IMR-90 (cell line): Measurements from ENCODE around the gene FES. TPM values are rescaled to one million over a fixed set of nuclear protein-coding genes. Genes with fewer than 3 reads are reported as not detected.

Source experiments
- ATAC-seq: fragments of 200-7000 bp; cut with Tn5 transposase; 2 replicates; pipeline ENCODE4 v1.9.1; 2020; ENCODE audit warnings: low read depth, mild to moderate bottlenecking, moderate library complexity
- BruUV-seq: library from RNA; stranded (reverse); fragments of 400-500 nt; replicated peaks from 2 replicates; lab custom pipeline; 2021; lab: Mats Ljungman, UMichigan
- CTCF ChIA-PET: fragments of 300-600 bp; formaldehyde crosslinking; extraction: SDS; loops from one replicate; lab custom pipeline; 2021; ENCODE audit warnings: antibody characterized with exemption; lab: Yijun Ruan, JAX
- POLR2A ChIA-PET: fragments of 300-600 bp; sonication (Branson Sonifier 250); formaldehyde crosslinking; loops from one replicate; lab custom pipeline; 2022; ENCODE audit warnings: antibody characterized with exemption; ENCODE audit not compliant: unreplicated experiment; lab: Charles Lee
- DNase-seq: peaks from one replicate; pipeline ENCODE4 v3.0.0; 2013
- H2AFZ ChIP-seq: replicated peaks from 2 replicates; pipeline ENCODE3; 2013; ENCODE audit warnings: low read length, mild to moderate bottlenecking; ENCODE audit not compliant: poor library complexity
- H2AK5ac ChIP-seq: 2 replicates; pipeline ENCODE4 v1.6.1; 2013; ENCODE audit warnings: low read depth, low read length, inconsistent platforms
- H2AK9ac ChIP-seq: replicated peaks from 2 replicates; pipeline ENCODE3; 2013; ENCODE audit warnings: mild to moderate bottlenecking, low read depth, low read length, moderate library complexity; ENCODE audit not compliant: poor library complexity
- H2BK120ac ChIP-seq: 2 replicates; pipeline ENCODE4 v1.6.1; 2013; ENCODE audit warnings: low read depth, low read length, inconsistent platforms
- H2BK15ac ChIP-seq: 3 replicates; pipeline ENCODE4 v1.6.1; 2013; ENCODE audit warnings: low read depth, low read length, inconsistent platforms
- H2BK20ac ChIP-seq: 2 replicates; pipeline ENCODE4 v1.6.1; 2013; ENCODE audit warnings: low read depth, mild to moderate bottlenecking, inconsistent platforms, low read length, moderate library complexity
- H2BK5ac ChIP-seq: 2 replicates; pipeline ENCODE4 v1.6.1; 2013; ENCODE audit warnings: mild to moderate bottlenecking, low read depth, low read length, inconsistent platforms; ENCODE audit not compliant: poor library complexity, severe bottlenecking
- H3K14ac ChIP-seq: replicated peaks from 2 replicates; pipeline ENCODE4 v1.6.1; 2013; ENCODE audit warnings: low read depth, low read length, inconsistent platforms
- H3K18ac ChIP-seq: 2 replicates; pipeline ENCODE4 v1.6.1; 2013; ENCODE audit warnings: low read depth, low read length, control low read depth
- H3K23ac ChIP-seq: 2 replicates; pipeline ENCODE4 v1.6.1; 2013; ENCODE audit warnings: low read depth, low read length, inconsistent platforms
- H3K27ac ChIP-seq: 2 replicates; pipeline ENCODE4 v1.5.1; 2013; ENCODE audit warnings: mild to moderate bottlenecking, control low read depth, low read length; ENCODE audit not compliant: insufficient read depth
- H3K27me3 ChIP-seq: 2 replicates; pipeline ENCODE4 v1.6.1; 2013; ENCODE audit warnings: low read length; ENCODE audit not compliant: control insufficient read depth, insufficient read depth
- H3K36me3 ChIP-seq: 2 replicates; pipeline ENCODE4 v1.6.1; 2013; ENCODE audit warnings: low read length, mixed read lengths; ENCODE audit not compliant: control insufficient read depth, insufficient read depth
- H3K4ac ChIP-seq: 2 replicates; pipeline ENCODE4 v1.6.1; 2013; ENCODE audit warnings: low read depth, low read length, inconsistent platforms
- H3K4me1 ChIP-seq: 2 replicates; pipeline ENCODE4 v1.6.1; 2013; ENCODE audit warnings: low read length, mixed read lengths; ENCODE audit not compliant: control insufficient read depth, insufficient read depth
- H3K4me2 ChIP-seq: 2 replicates; pipeline ENCODE4 v1.6.1; 2013; ENCODE audit warnings: low read depth, mild to moderate bottlenecking, control low read depth, low read length, moderate library complexity
- H3K4me3 ChIP-seq: 2 replicates; pipeline ENCODE4 v1.5.1; 2013; ENCODE audit warnings: low read depth, mild to moderate bottlenecking, control low read depth, low read length, moderate library complexity; ENCODE audit not compliant: insufficient read depth
- H3K56ac ChIP-seq: 2 replicates; pipeline ENCODE4 v1.6.1; 2013; ENCODE audit warnings: low read length, inconsistent platforms; ENCODE audit not compliant: insufficient read depth; ENCODE audit errors: extremely low read depth
- H3K79me1 ChIP-seq, 2 experiments: 2 replicates each; pipeline ENCODE4 v1.6.1; 2013; ENCODE audit warnings: low read length in 2 of 2, inconsistent platforms in 1 of 2, low read depth in 1 of 2
- H3K9ac ChIP-seq: 2 replicates; pipeline ENCODE4 v1.6.1; 2013; ENCODE audit warnings: low read depth, low read length, control low read depth
- H3K9me1 ChIP-seq: 2 replicates; pipeline ENCODE4 v1.6.1; 2013; ENCODE audit warnings: low read length, inconsistent platforms; ENCODE audit not compliant: insufficient read depth
- H3K9me3 ChIP-seq: 2 replicates; pipeline ENCODE4 v1.6.1; 2013; ENCODE audit warnings: low read length; ENCODE audit not compliant: control insufficient read depth, insufficient read depth
- H4K20me1 ChIP-seq: 2 replicates; pipeline ENCODE4 v1.6.1; 2013; ENCODE audit warnings: low read length, inconsistent platforms; ENCODE audit not compliant: insufficient read depth
- H4K5ac ChIP-seq: 2 replicates; pipeline ENCODE4 v1.6.1; 2013; ENCODE audit warnings: mild to moderate bottlenecking, low read depth, low read length, control low read depth
- H4K8ac ChIP-seq, 2 experiments: 2 replicates each; pipeline ENCODE4 v1.6.1; 2013; ENCODE audit warnings: low read depth in 2 of 2, low read length in 2 of 2, control low read depth in 1 of 2, inconsistent platforms in 1 of 2
- H4K91ac ChIP-seq: 2 replicates; pipeline ENCODE4 v1.6.1; 2013; ENCODE audit warnings: low read depth, low read length, inconsistent platforms; ENCODE audit not compliant: insufficient read depth
- BHLHE40 ChIP-seq: fragments of 150-350 bp; IDR thresholded peaks from 2 replicates; pipeline ENCODE4 v1.6.1; 2016; ENCODE audit warnings: mild to moderate bottlenecking, low read depth, low read length
- CTCF ChIP-seq: conservative IDR thresholded peaks from 2 replicates; pipeline ENCODE4 v1.5.1; 2012; ENCODE audit warnings: mild to moderate bottlenecking, low read depth, low read length, improper control_type of control experiment
- FOS ChIP-seq: fragments of 150-350 bp; IDR thresholded peaks from 2 replicates; pipeline ENCODE4 v1.6.1; 2016; ENCODE audit warnings: low read depth, low read length
- MAFK ChIP-seq: IDR thresholded peaks from 2 replicates; pipeline ENCODE4 v1.6.1; 2012; ENCODE audit warnings: low read depth, low read length, improper control_type of control experiment
- MAZ ChIP-seq: IDR thresholded peaks from 2 replicates; pipeline ENCODE4 v1.6.1; 2012; ENCODE audit warnings: low read depth, mild to moderate bottlenecking, low read length, improper control_type of control experiment, moderate library complexity, borderline replicate concordance
- MXI1 ChIP-seq: IDR thresholded peaks from 2 replicates; pipeline ENCODE4 v1.6.1; 2012; ENCODE audit warnings: low read depth, mild to moderate bottlenecking, low read length, moderate library complexity, borderline replicate concordance
- NFE2L2 ChIP-seq: fragments of 150-350 bp; IDR thresholded peaks from 2 replicates; pipeline ENCODE4 v1.6.1; 2016; ENCODE audit warnings: low read depth, mild to moderate bottlenecking, low read length
- POLR2A ChIP-seq: IDR thresholded peaks from 2 replicates; pipeline ENCODE4 v1.6.1; 2012; ENCODE audit warnings: mild to moderate bottlenecking, low read depth, low read length
- RCOR1 ChIP-seq: IDR thresholded peaks from 2 replicates; pipeline ENCODE4 v1.6.1; 2012; ENCODE audit warnings: mild to moderate bottlenecking, low read length, improper control_type of control experiment; ENCODE audit not compliant: insufficient replicate concordance
- USF2 ChIP-seq: fragments of 150-350 bp; IDR thresholded peaks from 2 replicates; pipeline ENCODE4 v1.6.1; 2017; ENCODE audit warnings: mild to moderate bottlenecking, antibody characterized with exemption, low read length, low read depth
- WGBS, 2 experiments: methylation state at CpG; one replicate each; pipeline versions ENCODE4 v1.1.5 to v1.1.7; 2013; ENCODE audit warnings: missing lambda C conversion rate in 2 of 2; ENCODE audit not compliant: insufficient read length in 1 of 2; ENCODE audit errors: extremely low coverage in 2 of 2; 5-methylcytosine and 5-hydroxymethylcytosine counted together
- dilution Hi-C: fragments of 300-500 bp; cut with HindIII; formaldehyde crosslinking; loops from one replicate; pipeline ENCODE4 v1.14.3; 2018; ENCODE audit warnings: low sequenced_read_pairs; ENCODE audit not compliant: unreplicated experiment
- in situ Hi-C: fragments of 300-500 bp; cut with MboI; formaldehyde crosslinking; loops from 3 replicates; pipeline ENCODE4 v1.14.3; 2019; ENCODE audit warnings: low sequenced_read_pairs, inconsistent platforms, mixed read lengths
- intact Hi-C: fragments of 100-400 bp; cut with micrococcal nuclease; formaldehyde crosslinking; loops from 2 replicates; pipeline ENCODE4 v1.10.0; 2022
- polyA plus RNA-seq, 3 experiments: library from polyadenylated mRNA; depleted of rRNA; stranded (reverse); fragments of >200 nt; gene quantifications; 2 replicates each; pipeline ENCODE4 v1.2.3, GENCODE V29; 2012; ENCODE audit warnings: low replicate concordance in 1 of 3
- total RNA-seq: library from RNA; depleted of rRNA; stranded (reverse); fragments of >200 nt; gene quantifications from 2 replicates; pipeline ENCODE4 v1.2.3, GENCODE V29; 2012

FES gene
- total and polyA plus RNA-seq, 2 of the 4 experiments (the other 2 are of a cell fraction): 10.5 to 11.7 TPM

- Histone ChIP-seq H3K56ac (no peak overlapping the region), H3K23ac (no peak overlapping the region), H2AFZ (no peak overlapping the region), H4K20me1 (peaks cover 6% of the 10 kb centered on the region; the same call in 1 of the 2 replicates), H3K4me1 (peaks cover 5% of the 10 kb centered on the region; the same call in 1 of the 2 replicates), H3K9me1 (peaks cover 13% of the 10 kb centered on the region; the same call in 1 of the 2 replicates), H3K79me1 (peaks cover 29 to 42% of the 10 kb centered on the region in 2 experiments), H3K18ac (no peak overlapping the region), H2BK20ac (no peak overlapping the region), H2AK5ac (no peak overlapping the region), H3K27me3 (no peaks in the 10 kb centered on the region), H3K14ac (no peak overlapping the region), H3K9me3 (no peaks in the 10 kb centered on the region), H2BK5ac (no peak overlapping the region), H2BK15ac (no peak overlapping the region), H3K4me3 (no peak overlapping the region), H4K91ac (no peak overlapping the region), H3K4me2 (no peak overlapping the region), H3K9ac (no peak overlapping the region), H3K27ac (no peak overlapping the region), H3K4ac (no peak overlapping the region), H4K5ac (no peak overlapping the region), H4K8ac (no peak overlapping the region), H2AK9ac (no peak overlapping the region), H3K36me3 (peaks cover 52% of the 10 kb centered on the region), H2BK120ac (no peak overlapping the region)
- POLR2A ChIA-PET: no interaction called here
- CTCF ChIA-PET: no interaction called here
- dilution Hi-C loops (no loop called here), intact Hi-C loops (no loop called here), in situ Hi-C loops (no loop called here)
- ATAC-seq (no peak), DNase-seq (no peak)
- WGBS, 2 experiments: no CpG with 5 or more reads among the region's 7 CpGs
- TF ChIP-seq POLR2A (no peak), RCOR1 (no peak), NFE2L2 (no peak), FOS (no peak), CTCF (no peak), MAZ (no peak), MAFK (no peak), BHLHE40 (no peak), MXI1 (no peak), USF2 (no peak)
- BruUV-seq: no TSS peak
Measured at GRCh38 chr15:90939756-90940155, 55.5 kb downstream of the FES start.
